ENCODE data around the gene GABRR3. TPM values are rescaled to one million over a fixed set of nuclear protein-coding genes. Genes with fewer than 3 reads are reported as not detected.

GABRR3 gene
- total RNA-seq, 1 donor from 2014 or later, result not detected

GRCh38 chr3:97968376-97968775 lies 66.7 kb downstream of the GABRR3 start:
- no peak for TF ChIP-seq CTCF (IDR thresholded peaks at IDR 0.05)
- Mint-ChIP-seq H3K9me3 (ENCODE audit: unreplicated experiment) (no peaks in the 10 kb centered on the region), H3K27me3 (ENCODE audit: unreplicated experiment) (no peaks in the 10 kb centered on the region), H3K27ac (ENCODE audit: unreplicated experiment) (no peak overlapping the region), H3K36me3 (ENCODE audit: unreplicated experiment) (peaks cover 11% of the 10 kb centered on the region), H3K4me3 (ENCODE audit: unreplicated experiment) (no peak overlapping the region), H3K4me1 (ENCODE audit: unreplicated experiment) (peaks cover 26% of the 10 kb centered on the region)
- no peak for DNase-seq (ENCODE audit: extremely low spot score, unreplicated experiment)

GRCh38 chr3:97967966-97968365 lies 67.1 kb downstream of the GABRR3 start:
- no peak for TF ChIP-seq CTCF (IDR thresholded peaks at IDR 0.05)
- Mint-ChIP-seq H3K4me3 (ENCODE audit: unreplicated experiment) (no peak overlapping the region), H3K4me1 (ENCODE audit: unreplicated experiment) (peaks cover 25% of the 10 kb centered on the region), H3K9me3 (ENCODE audit: unreplicated experiment) (no peaks in the 10 kb centered on the region), H3K36me3 (ENCODE audit: unreplicated experiment) (peaks cover 11% of the 10 kb centered on the region), H3K27me3 (ENCODE audit: unreplicated experiment) (no peaks in the 10 kb centered on the region), H3K27ac (ENCODE audit: unreplicated experiment) (no peak overlapping the region)
- no peak for DNase-seq (ENCODE audit: extremely low spot score, unreplicated experiment)

- peaks cover 24% of the 10 kb centered on the region for H3K36me3 Mint-ChIP-seq (ENCODE audit: unreplicated experiment)
- no peak overlapping the region for H3K27ac Mint-ChIP-seq (ENCODE audit: unreplicated experiment)
- H3K4me1 Mint-ChIP-seq (ENCODE audit: unreplicated experiment), result peaks cover 20% of the 10 kb centered on the region
- H3K27me3 Mint-ChIP-seq (ENCODE audit: unreplicated experiment), result no peaks in the 10 kb centered on the region
- H3K4me3 Mint-ChIP-seq (ENCODE audit: unreplicated experiment), result no peak overlapping the region
- H3K9me3 Mint-ChIP-seq (ENCODE audit: unreplicated experiment), result no peaks in the 10 kb centered on the region
- TF ChIP-seq CTCF (IDR thresholded peaks at IDR 0.05), result no peak
- DNase-seq (ENCODE audit: extremely low spot score, unreplicated experiment), result no peak
These were observed 73.9 kb downstream of the GABRR3 start for GRCh38 chr3:97960993-97961766.

- no peaks in the 10 kb centered on the region for H3K27me3 Mint-ChIP-seq (ENCODE audit: unreplicated experiment)
- peaks cover 22% of the 10 kb centered on the region for H3K36me3 Mint-ChIP-seq (ENCODE audit: unreplicated experiment)
- H3K9me3 Mint-ChIP-seq (ENCODE audit: unreplicated experiment), result no peaks in the 10 kb centered on the region
- peaks cover 18% of the 10 kb centered on the region for H3K4me1 Mint-ChIP-seq (ENCODE audit: unreplicated experiment)
- DNase-seq (ENCODE audit: extremely low spot score, unreplicated experiment), result no peak
- TF ChIP-seq CTCF (IDR thresholded peaks at IDR 0.05), result no peak
- no peak overlapping the region for H3K4me3 Mint-ChIP-seq (ENCODE audit: unreplicated experiment)
- H3K27ac Mint-ChIP-seq (ENCODE audit: unreplicated experiment), result no peak overlapping the region
These were observed 74.6 kb downstream of the GABRR3 start for GRCh38 chr3:97960551-97960950.

GRCh38 chr3:97959872-97960271 lies 75.2 kb downstream of the GABRR3 start:
- H3K36me3 Mint-ChIP-seq (ENCODE audit: unreplicated experiment), result peaks cover 25% of the 10 kb centered on the region
- no peak for DNase-seq (ENCODE audit: extremely low spot score, unreplicated experiment)

More at GRCh38 chr3:97959872-97960271, 75.2 kb downstream of the GABRR3 start:
- no peak for TF ChIP-seq CTCF (IDR thresholded peaks at IDR 0.05)
- Mint-ChIP-seq H3K27ac (ENCODE audit: unreplicated experiment) (no peak overlapping the region), H3K27me3 (ENCODE audit: unreplicated experiment) (no peaks in the 10 kb centered on the region), H3K4me1 (ENCODE audit: unreplicated experiment) (peaks cover 18% of the 10 kb centered on the region), H3K4me3 (ENCODE audit: unreplicated experiment) (no peak overlapping the region), H3K9me3 (ENCODE audit: unreplicated experiment) (no peaks in the 10 kb centered on the region)

All from osteocyte (in vitro differentiated cells).